ENCODE data around the gene MOB3B.

DNA sequence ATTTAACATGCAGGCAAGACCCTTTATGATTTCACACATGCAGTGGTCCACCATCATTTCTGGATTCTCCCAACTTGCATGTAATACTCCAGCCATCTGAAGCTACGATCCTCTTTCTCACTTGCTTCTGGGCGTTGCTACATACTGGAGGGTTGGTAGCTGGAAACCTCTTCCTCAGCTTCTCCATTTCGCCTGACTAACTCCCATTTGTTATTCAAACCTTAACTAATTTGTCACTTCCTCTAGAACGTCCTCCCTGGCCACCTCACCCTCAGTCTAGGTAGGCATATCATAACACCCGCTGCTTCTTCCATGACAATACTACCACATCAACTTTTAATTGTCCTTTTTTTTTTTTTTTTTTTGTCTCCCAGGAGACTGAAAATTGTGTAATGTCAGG, 160.0 kb downstream of the MOB3B start:
- TF ChIP-seq, protein P1, sequence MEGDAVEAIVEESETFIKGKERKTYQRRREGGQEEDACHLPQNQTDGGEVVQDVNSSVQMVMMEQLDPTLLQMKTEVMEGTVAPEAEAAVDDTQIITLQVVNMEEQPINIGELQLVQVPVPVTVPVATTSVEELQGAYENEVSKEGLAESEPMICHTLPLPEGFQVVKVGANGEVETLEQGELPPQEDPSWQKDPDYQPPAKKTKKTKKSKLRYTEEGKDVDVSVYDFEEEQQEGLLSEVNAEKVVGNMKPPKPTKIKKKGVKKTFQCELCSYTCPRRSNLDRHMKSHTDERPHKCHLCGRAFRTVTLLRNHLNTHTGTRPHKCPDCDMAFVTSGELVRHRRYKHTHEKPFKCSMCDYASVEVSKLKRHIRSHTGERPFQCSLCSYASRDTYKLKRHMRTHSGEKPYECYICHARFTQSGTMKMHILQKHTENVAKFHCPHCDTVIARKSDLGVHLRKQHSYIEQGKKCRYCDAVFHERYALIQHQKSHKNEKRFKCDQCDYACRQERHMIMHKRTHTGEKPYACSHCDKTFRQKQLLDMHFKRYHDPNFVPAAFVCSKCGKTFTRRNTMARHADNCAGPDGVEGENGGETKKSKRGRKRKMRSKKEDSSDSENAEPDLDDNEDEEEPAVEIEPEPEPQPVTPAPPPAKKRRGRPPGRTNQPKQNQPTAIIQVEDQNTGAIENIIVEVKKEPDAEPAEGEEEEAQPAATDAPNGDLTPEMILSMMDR (IDR thresholded peaks at IDR 0.05) = no peak
- no peak for TF ChIP-seq POLR2AphosphoS5 (IDR thresholded peaks at IDR 0.05)
